ENCODE measurements around the gene ITPR2.
A peak's percentile ranks its signal among the peaks of the same experiment; 100 is the strongest.

ITPR2 gene

GRCh38 chr12:26874501-26875296 lies 41.7 kb upstream of the ITPR2 start:
- Histone ChIP-seq H3K36me3 (ENCODE audit: insufficient read depth, low read length) (no peaks in the 10 kb centered on the region), H3F3A (ENCODE audit: low read depth) (0 out of 2 replicates have a peak, but pooled peaks cover 11% of the 10 kb centered on the region), H3K9ac (ENCODE audit: low read depth, low read length, poor library complexity, severe bottlenecking) (no peak overlapping the region), H3K79me2 (ENCODE audit: insufficient read depth, low read length) (no peaks in the 10 kb centered on the region), H4K20me1 (ENCODE audit: insufficient read depth, low read length, poor library complexity, severe bottlenecking) (no peaks in the 10 kb centered on the region), H3K4me1 (ENCODE audit: insufficient read depth, low read length, poor library complexity, severe bottlenecking) (peaks cover 53% of the 10 kb centered on the region), H3K4me3 (ENCODE audit: low read length, poor library complexity, severe bottlenecking) (no peak overlapping the region), H3K9me2 (replicated peaks; ENCODE audit: low read depth, low read length) (no peaks in the 10 kb centered on the region), H3K27me3 (ENCODE audit: insufficient read depth, low read length, poor library complexity, severe bottlenecking) (no peaks in the 10 kb centered on the region), H3K4me2 (ENCODE audit: low read depth, low read length, poor library complexity, severe bottlenecking) (no peak overlapping the region), H3K9me3 (ENCODE audit: insufficient read depth, low read depth, low read length) (no peaks in the 10 kb centered on the region), H2AFZ (ENCODE audit: low read length) (peak overlapping the region; percentile 21; the same call in 1 of the 2 replicates)
- TF ChIP-seq CTCF (conservative IDR thresholded peaks at IDR 0.05; ENCODE audit: low read length), result no peak
- no peak for TF ChIP-seq EZH2phosphoT487 (IDR thresholded peaks at IDR 0.05; ENCODE audit: borderline replicate concordance)

GRCh38 chr12:26872625-26873024 lies 39.6 kb upstream of the ITPR2 start:
- no peaks in the 10 kb centered on the region for H3K36me3 ChIP-seq (ENCODE audit: insufficient read depth, low read length)
- H3K4me1 ChIP-seq (ENCODE audit: insufficient read depth, low read length, poor library complexity, severe bottlenecking), result peaks cover 59% of the 10 kb centered on the region
- no peaks in the 10 kb centered on the region for H3K9me2 ChIP-seq (replicated peaks; ENCODE audit: low read depth, low read length)
- no peaks in the 10 kb centered on the region for H3K79me2 ChIP-seq (ENCODE audit: insufficient read depth, low read length)
- TF ChIP-seq CTCF (conservative IDR thresholded peaks at IDR 0.05; ENCODE audit: low read length), result no peak
- H3K27me3 ChIP-seq (ENCODE audit: insufficient read depth, low read length, poor library complexity, severe bottlenecking), result no peaks in the 10 kb centered on the region
- H3F3A ChIP-seq (ENCODE audit: low read depth), result 0 out of 2 replicates have a peak, but pooled peaks cover 11% of the 10 kb centered on the region
- no peaks in the 10 kb centered on the region for H4K20me1 ChIP-seq (ENCODE audit: insufficient read depth, low read length, poor library complexity, severe bottlenecking)
- peak overlapping the region; percentile 30 for H3K4me2 ChIP-seq (ENCODE audit: low read depth, low read length, poor library complexity, severe bottlenecking)
- no peak overlapping the region for H3K9ac ChIP-seq (ENCODE audit: low read depth, low read length, poor library complexity, severe bottlenecking)
- H3K4me3 ChIP-seq (ENCODE audit: low read length, poor library complexity, severe bottlenecking), result no peak overlapping the region
- no peak overlapping the region for H2AFZ ChIP-seq (ENCODE audit: low read length)
- H3K9me3 ChIP-seq (ENCODE audit: insufficient read depth, low read depth, low read length), result no peaks in the 10 kb centered on the region

GRCh38 chr12:26871985-26872384 lies 39.0 kb upstream of the ITPR2 start:
- TF ChIP-seq CTCF (conservative IDR thresholded peaks at IDR 0.05; ENCODE audit: low read length) (no peak), EZH2phosphoT487 (IDR thresholded peaks at IDR 0.05; ENCODE audit: borderline replicate concordance) (no peak)
- Histone ChIP-seq H3K9ac (ENCODE audit: low read depth, low read length, poor library complexity, severe bottlenecking) (no peak overlapping the region), H3K4me2 (ENCODE audit: low read depth, low read length, poor library complexity, severe bottlenecking) (peak overlapping the region; percentile 30), H3K9me2 (replicated peaks; ENCODE audit: low read depth, low read length) (no peaks in the 10 kb centered on the region), H3K9me3 (ENCODE audit: insufficient read depth, low read depth, low read length) (no peaks in the 10 kb centered on the region), H3K4me1 (ENCODE audit: insufficient read depth, low read length, poor library complexity, severe bottlenecking) (peaks cover 62% of the 10 kb centered on the region), H4K20me1 (ENCODE audit: insufficient read depth, low read length, poor library complexity, severe bottlenecking) (no peaks in the 10 kb centered on the region), H2AFZ (ENCODE audit: low read length) (no peak overlapping the region), H3F3A (ENCODE audit: low read depth) (peaks cover 16% of the 10 kb centered on the region; the same call in 1 of the 2 replicates), H3K27me3 (ENCODE audit: insufficient read depth, low read length, poor library complexity, severe bottlenecking) (no peaks in the 10 kb centered on the region), H3K4me3 (ENCODE audit: low read length, poor library complexity, severe bottlenecking) (no peak overlapping the region), H3K79me2 (ENCODE audit: insufficient read depth, low read length) (no peaks in the 10 kb centered on the region), H3K36me3 (ENCODE audit: insufficient read depth, low read length) (no peaks in the 10 kb centered on the region)

Measured in Loucy (cell line).